Testis (tissue), 3 donors: Measurements from ENCODE around the gene TRIP4. TPM values are rescaled to one million over a fixed set of nuclear protein-coding genes. Genes with fewer than 3 reads are reported as not detected.

Experiments
- DNase-seq: peaks from one replicate; pipeline ENCODE4 v3.0.0-alpha.2; 2019
- H3K27ac ChIP-seq, 2 donors: fragments of 200-600 bp; sonication (generic); one replicate each; pipeline ENCODE4 v1.5.1; 2019
- H3K27me3 ChIP-seq: fragments of 200-600 bp; sonication (generic); one replicate; pipeline ENCODE4 v1.5.1; 2019
- H3K36me3 ChIP-seq: fragments of 200-600 bp; sonication (generic); one replicate; pipeline ENCODE4 v1.5.1; 2017; ENCODE audit warnings: low read depth; ENCODE audit errors: missing control alignments
- H3K4me1 ChIP-seq: fragments of 200-600 bp; sonication (generic); one replicate; pipeline ENCODE4 v1.5.1; 2019
- H3K4me3 ChIP-seq, 2 donors: fragments of 200-600 bp; sonication (generic); one replicate each; pipeline ENCODE4 v1.5.1; 2017 to 2019
- H3K9me3 ChIP-seq: fragments of 200-600 bp; sonication (generic); one replicate; pipeline ENCODE4 v1.5.1; 2017
- CTCF ChIP-seq, 3 experiments: fragments of 450-650 bp in 2 of 3; fragments of 200-600 bp in 1 of 3; sonication (generic) in 1 of 3; IDR thresholded peaks; one replicate each; pipeline ENCODE4 v1.5.1; 2016 to 2019; ENCODE audit warnings: antibody characterized with exemption in 3 of 3, mild to moderate bottlenecking in 2 of 3, moderate library complexity in 1 of 3
- POLR2A ChIP-seq: fragments of 450-650 bp; IDR thresholded peaks from one replicate; pipeline ENCODE4 v1.6.1; 2017; ENCODE audit warnings: antibody characterized with exemption, mild to moderate bottlenecking, moderate library complexity
- WGBS, 2 donors: methylation state at CpG; one replicate each; pipeline ENCODE4 v1.1.5; 2018; 5-methylcytosine and 5-hydroxymethylcytosine counted together
- intact Hi-C: fragments of 100-400 bp; cut with DNase I; formaldehyde crosslinking; loops from one replicate; pipeline ENCODE4 v1.15.1; 2023; ENCODE audit warnings: low total_unique reads
- polyA plus RNA-seq: library from polyadenylated mRNA; stranded (reverse); fragments of 350-450 nt; fragmentation: Illumina TruSeq; extraction: RNeasy Lipid Tissue Mini Kit (QIAGEN cat#74804); gene quantifications from one replicate; pipeline ENCODE4 v1.2.3, GENCODE V29; 2014; ENCODE audit warnings: low read depth, low replicate concordance; ENCODE audit not compliant: insufficient read depth
- total RNA-seq, 2 donors: library from RNA; depleted of rRNA; stranded (reverse); fragments of >200 nt; gene quantifications; one replicate each; pipeline ENCODE4 v1.2.3, GENCODE V29; 2016

Gene TRIP4
- total and polyA plus RNA-seq, 3 donors from 2014 or later: 17.1 to 23.4 (median 19.4) TPM

GRCh38 chr15:64354688-64355344 lies 32.8 kb upstream of the TRIP4 start:
- peak overlapping the region in 1 of 2 donors; percentile 79 for H3K27ac ChIP-seq
- no peaks in the 10 kb centered on the region for H3K27me3 ChIP-seq
- TF ChIP-seq POLR2A (no peak), CTCF (IDR thresholded peaks at IDR 0.05) (no peak)
- H3K36me3 ChIP-seq: no peaks in the 10 kb centered on the region
- intact Hi-C loops: no loop called here
- DNase-seq: no peak
- no peaks in the 10 kb centered on the region for H3K9me3 ChIP-seq
- WGBS, 2 donors: 16 to 23% methylated on average over 5 of the region's 5 CpGs
- no peaks in the 10 kb centered on the region for H3K4me1 ChIP-seq
- H3K4me3 ChIP-seq: peak overlapping the region; percentile 83 to 94

GRCh38 chr15:64355348-64355943 lies 32.2 kb upstream of the TRIP4 start:
- H3K27ac ChIP-seq: peak overlapping the region; percentile 79 to 88
- no peaks in the 10 kb centered on the region for H3K27me3 ChIP-seq
- H3K4me3 ChIP-seq: peak overlapping the region; percentile 83 to 94
- no peaks in the 10 kb centered on the region for H3K36me3 ChIP-seq
- no peaks in the 10 kb centered on the region for H3K4me1 ChIP-seq
- TF ChIP-seq POLR2A (no peak), CTCF (IDR thresholded peaks at IDR 0.05) (no peak)
- no peaks in the 10 kb centered on the region for H3K9me3 ChIP-seq
- peak; percentile 28 for DNase-seq
- WGBS, 2 donors: 0% methylated on average over 16 to 30 of the region's 30 CpGs
- intact Hi-C loops: no loop called here

- Histone ChIP-seq H3K4me3 (peak within 1 kb of the TSS; percentile 83 to 94), H3K27me3 (no peaks in the 10 kb centered on the region), H3K9me3 (no peaks in the 10 kb centered on the region), H3K4me1 (no peaks in the 10 kb centered on the region), H3K36me3 (no peaks in the 10 kb centered on the region), H3K27ac (peak within 1 kb of the TSS; percentile 79 to 88)
- 0 to 2% methylated on average over 17 to 39 of the region's 42 CpGs for WGBS, 2 donors
- DNase-seq: peak; percentile 98
- intact Hi-C loops: no loop called here
- TF ChIP-seq POLR2A: no peak
- TF ChIP-seq CTCF (IDR thresholded peaks at IDR 0.05): peak; percentile 47 to 52 (median 47)
These were observed 31.5 kb upstream of the TRIP4 start, which contains the start of gene CSNK1G1 for GRCh38 chr15:64355944-64356709. CSNK1G1 (minus strand) TSS chr15:64356173; CDS start chr15:64300499, 55,674 bp downstream.

- H3K9me3 ChIP-seq: no peaks in the 10 kb centered on the region
- H3K27me3 ChIP-seq: no peaks in the 10 kb centered on the region
- peak overlapping the region in 1 of 2 donors; percentile 55 for H3K27ac ChIP-seq
- peak overlapping the region; percentile 83 to 94 for H3K4me3 ChIP-seq
- intact Hi-C loops: no loop called here
- no peak for DNase-seq
- TF ChIP-seq POLR2A (no peak), CTCF (IDR thresholded peaks at IDR 0.05) (no peak)
- WGBS, 2 donors: 11 to 22% methylated on average over 5 of the region's 5 CpGs
- no peaks in the 10 kb centered on the region for H3K4me1 ChIP-seq
- H3K36me3 ChIP-seq: no peaks in the 10 kb centered on the region
These were observed 31.0 kb upstream of the TRIP4 start for GRCh38 chr15:64356710-64357040.
